CD4-positive, alpha-beta T cell treated with Interleukin-15 for 1 hour (primary cell): ENCODE results near the gene AHRR.
A peak's percentile ranks its signal among the peaks of the same experiment; 100 is the strongest.
"Not testable (repeated sequence)": the region's sequence is repeated elsewhere in the genome, so short reads cannot be mapped to it uniquely, and the experiment has no call there.

Experiments
- DNase-seq: peaks from one replicate; pipeline ENCODE4 v3.0.0-alpha.2; 2020

The AHRR gene

GRCh38 chr5:478369-478981, 157.0 kb downstream of the AHRR start:
- DNase-seq, result no peak

- no peak for DNase-seq
These were observed 157.5 kb downstream of the AHRR start for GRCh38 chr5:478982-479535.

- DNase-seq, result no peak
These were observed 158.2 kb downstream of the AHRR start for GRCh38 chr5:479566-480319.

- DNase-seq, result no peak
These were observed 159.8 kb downstream of the AHRR start for GRCh38 chr5:481347-481746.

DNA sequence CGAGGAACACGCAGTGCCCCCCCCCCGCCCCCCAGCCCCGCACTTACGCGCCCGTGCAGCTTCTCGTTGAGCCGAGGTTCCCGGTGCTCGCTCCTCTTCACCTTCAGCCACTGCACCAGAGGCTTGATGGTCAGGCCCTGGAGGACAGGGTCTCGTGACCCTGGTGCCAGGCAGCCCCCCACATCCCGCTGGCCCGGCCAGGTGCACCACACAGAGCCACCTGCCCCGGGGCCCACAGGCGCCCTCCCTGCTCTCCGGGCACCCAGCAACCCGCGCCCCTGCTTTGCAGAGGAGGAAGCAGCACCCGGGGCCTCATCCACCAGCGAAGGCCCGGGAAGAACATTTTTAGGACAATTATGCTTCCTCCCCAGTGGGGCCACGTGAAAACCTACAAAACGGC, 160.5 kb downstream of the AHRR start:
- no peak for DNase-seq

- DNase-seq, result no peak
These were observed 161.0 kb downstream of the AHRR start for GRCh38 chr5:482506-482905.

DNA sequence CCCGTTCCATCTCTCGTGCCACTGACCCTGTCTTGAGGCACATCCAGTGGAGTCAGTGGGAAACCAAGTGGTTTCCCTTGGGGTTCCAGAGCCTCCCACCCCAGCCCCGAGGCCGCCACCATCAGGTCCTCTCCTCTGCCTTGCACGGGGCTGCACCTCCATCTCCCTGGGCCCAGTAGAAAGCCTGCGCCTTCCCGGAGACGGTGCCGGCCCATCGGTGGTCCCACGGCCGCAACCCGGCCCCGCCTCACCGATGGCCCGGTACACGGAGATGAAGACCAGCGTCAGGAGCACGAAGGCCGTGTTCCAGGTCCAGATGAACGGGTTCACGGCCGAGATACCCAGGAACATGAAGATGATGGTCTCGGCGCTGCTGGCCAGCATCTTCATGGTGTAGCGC, 161.5 kb downstream of the AHRR start:
- DNase-seq, result no peak

DNA sequence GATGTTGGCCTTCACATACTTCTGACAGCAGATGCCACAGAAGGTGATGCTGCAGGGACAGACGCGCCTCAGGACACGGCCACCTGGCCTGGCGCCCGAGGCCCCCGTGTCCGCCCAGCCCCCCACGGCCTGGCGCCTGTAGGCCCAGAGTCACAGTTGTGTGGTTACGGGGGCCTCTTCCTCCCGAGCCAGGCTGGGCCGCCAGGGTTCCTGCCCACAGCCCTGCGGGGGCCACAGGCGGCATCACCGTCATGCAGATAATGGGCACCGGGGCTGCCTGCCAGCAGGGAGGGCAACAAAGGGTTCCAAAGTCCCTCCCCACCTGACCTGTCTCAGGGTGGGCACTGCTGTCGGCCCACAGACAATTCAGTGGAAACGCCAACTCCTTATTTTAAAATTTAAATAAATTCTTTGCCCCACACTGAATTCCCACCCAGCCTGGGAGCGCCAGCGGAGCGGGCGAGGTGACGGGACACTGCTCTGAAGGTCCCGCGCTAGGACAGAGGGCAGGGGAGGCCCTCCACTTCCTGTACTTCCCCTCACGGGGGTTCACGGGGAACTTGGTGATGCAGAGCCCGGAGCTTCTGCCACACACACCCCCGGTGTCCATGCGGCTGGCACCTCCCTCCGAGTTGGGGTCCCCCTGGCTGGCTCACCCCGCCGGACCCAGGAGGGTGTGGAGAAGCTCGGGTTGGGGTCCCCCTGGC, 162.1 kb downstream of the AHRR start:
- no peak for DNase-seq

GRCh38 chr5:484556-484955, 163.0 kb downstream of the AHRR start:
- DNase-seq, result no peak

GRCh38 chr5:485113-485945, 163.8 kb downstream of the AHRR start:
- DNase-seq, result no peak

- DNase-seq, result peak; percentile 27
These were observed 164.5 kb downstream of the AHRR start for GRCh38 chr5:485946-486491.

- not testable (repeated sequence) for DNase-seq
These were observed 165.1 kb downstream of the AHRR start for GRCh38 chr5:486597-486996.
